GM04503 (cell line): ENCODE results near the gene SLC37A1.
"Not testable (repeated sequence)": the region's sequence is repeated elsewhere in the genome, so short reads cannot be mapped to it uniquely, and the experiment has no call there.

ENCODE experiments used
- DNase-seq: peaks from one replicate; pipeline ENCODE4 v3.0.0-alpha.2; 2012; ENCODE audit warnings: low read depth

Gene SLC37A1

DNA sequence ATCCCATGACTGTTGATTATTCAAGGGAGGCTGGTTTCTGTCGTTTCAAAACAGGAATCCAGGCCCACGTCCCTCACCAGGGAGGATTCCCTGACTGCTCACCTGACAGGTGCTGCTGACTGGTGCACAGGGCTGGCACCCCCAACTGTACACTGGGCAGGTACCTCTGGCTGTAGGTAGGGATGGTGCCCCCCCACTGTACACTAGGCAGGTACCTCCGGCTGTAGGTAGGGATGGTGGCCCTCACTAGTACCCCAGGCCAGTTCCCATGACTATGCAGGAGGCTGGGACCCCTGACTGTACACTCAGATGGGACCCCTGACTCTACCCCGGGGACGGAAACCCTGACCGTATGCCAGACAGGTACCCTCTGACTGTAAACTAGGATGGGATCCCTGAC is 106.2 kb downstream of the SLC37A1 start:
- no peak for DNase-seq

DNA sequence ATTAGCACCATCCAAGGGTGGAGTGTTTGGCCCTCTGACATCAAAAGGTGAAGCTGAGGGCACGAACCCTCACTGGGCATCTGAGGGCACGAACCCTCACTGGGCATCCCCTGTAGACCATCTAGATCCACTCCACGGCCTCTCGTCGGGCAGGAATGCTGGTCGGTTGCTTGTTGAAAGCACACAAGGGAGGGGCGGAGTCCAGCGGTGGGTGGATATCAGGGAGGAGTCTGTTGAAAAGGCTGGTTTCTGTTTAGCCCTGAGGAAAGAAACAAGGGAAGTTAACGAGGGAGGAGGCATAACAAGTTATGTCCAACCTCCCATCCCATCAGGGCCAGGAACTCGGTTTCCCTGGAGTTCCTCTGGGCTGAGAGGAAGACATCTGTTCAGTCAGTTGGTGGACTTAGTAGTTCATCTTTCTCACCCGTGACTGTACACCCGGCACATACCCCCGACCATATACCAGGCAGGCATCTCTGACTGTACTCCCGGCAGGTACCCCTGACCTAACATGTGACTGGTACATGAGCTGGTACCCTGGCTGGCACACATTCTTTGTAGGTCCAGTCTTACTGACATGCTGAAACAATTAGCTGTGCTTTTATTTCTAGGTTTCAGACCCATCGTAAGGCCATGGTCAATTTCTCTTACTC is 107.6 kb downstream of the SLC37A1 start:
- DNase-seq: no peak

DNA sequence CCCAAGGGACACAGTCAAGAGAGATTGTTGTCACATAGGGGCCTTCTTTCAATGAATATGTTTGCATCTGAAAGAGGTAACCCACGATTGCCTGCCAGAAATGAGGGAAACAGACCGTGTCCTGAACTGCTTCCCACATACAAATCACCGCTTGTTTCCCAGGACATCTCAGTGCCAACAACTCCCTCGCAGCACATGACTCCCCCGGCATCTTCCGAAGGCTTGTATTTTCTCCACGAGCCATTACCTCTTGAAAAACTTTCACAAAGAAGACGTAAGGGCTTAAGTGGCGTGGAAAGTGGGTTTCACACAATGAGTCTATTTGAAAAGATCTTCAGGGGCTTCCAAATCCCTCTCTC is 108.1 kb downstream of the SLC37A1 start:
- DNase-seq: no peak

DNA sequence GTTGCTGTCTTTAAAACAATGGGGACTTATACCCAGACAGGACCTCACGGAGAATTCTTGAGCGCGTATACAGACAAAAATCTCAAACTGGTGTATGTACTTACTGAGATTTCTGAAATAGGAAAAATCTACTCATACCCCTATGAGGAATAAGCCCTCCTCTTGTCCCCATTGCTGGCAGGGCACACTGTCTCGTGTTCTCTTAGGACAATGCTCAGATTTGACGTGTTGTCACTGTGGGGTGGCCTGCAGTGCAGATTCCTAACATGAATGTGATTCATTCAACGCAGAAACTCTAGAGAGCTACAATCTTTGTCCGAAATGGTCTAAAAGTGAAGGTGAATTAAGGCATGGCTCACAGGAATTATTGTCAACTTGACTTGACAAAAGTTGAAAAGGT is 108.6 kb downstream of the SLC37A1 start:
- DNase-seq: no peak

DNA sequence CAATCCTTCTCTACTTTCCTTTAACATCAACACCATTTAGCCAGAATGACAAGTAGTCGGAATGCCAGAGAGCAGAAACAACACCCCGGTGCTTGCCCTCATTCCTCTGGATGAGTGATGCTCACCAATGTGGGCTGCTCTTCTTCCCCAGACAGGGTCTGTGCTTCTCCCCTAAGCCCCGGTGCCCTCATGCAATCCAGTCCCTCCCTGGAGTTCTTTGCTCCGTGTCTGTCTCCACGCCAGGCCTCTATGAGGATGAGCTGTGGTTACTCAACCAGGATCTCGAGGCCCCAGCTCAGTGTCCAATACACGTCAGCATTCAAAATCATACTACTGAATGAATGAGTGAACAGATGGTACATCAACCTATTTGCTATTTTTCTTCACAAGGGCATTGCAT is 110.0 kb downstream of the SLC37A1 start:
- DNase-seq: no peak

DNA sequence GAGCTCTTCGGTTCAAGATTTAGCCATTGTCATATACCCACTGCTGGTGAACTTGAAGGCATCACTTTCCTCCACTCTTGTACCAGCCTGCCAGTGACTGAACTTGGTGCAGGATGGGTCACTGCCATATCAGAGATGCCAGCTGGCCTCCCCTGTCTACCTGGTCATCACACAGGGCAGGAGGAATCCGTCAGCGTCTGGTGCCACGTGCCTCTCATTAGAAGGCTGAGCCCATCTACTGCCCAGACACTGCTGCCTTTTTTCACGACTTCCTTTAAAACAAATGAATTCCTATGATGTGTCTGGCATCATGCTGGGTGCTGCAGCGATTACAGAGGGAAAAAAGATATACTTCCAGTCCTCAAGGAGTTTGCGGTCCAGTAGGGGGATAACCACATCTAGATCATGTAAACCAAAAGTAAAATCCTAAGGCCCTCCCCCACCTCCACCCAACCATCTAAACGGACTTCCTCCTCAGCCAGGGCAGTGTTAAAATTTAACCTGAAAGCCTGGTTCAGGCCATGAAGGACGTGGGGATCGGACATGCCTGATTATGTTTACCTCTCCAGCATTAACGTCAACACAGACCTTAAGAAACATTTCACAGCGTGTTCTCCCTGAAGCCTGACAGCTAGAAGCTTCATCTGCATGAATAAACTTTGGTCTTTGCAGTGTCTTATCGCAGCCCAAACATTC is 110.6 kb downstream of the SLC37A1 start:
- no peak for DNase-seq

DNA sequence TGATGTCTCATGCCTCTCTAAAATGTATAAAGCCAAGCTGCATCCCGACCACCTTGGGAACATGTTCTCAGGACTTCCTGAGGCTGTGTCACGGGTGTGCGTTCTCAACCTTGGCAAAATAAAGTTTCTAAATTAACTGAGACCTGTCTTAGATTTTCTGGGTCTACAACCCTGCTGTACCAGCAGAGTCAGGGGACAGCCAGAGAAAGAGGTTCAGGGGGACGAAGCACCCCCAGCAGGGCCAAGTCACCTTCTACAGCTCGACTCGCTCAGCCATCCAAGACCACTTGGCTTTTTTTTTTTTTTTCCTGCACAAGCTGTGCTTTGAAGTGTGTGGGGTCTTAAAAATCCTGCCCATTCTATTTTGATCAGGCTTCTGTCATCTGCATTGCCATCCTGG is 111.3 kb downstream of the SLC37A1 start:
- DNase-seq: no peak

DNA sequence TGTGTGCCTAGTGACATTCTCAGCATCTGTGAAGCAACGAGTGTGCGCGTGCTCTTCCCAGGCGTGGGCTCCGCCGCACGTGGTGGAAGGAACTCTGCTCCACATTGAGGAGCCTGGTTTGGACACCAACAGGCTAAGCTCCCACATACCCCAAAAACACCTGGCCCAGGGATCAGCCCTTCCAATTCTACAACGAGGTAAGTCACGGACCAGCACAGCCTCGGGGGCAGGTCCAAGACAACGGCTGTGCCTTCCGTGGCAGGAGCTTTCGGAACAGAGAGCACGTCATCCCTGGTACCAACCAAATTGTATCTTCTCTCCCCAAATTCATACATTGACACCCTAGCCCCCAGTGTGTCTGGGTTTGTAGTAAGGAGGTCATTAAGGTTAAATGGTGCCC is 112.5 kb downstream of the SLC37A1 start:
- no peak for DNase-seq

DNA sequence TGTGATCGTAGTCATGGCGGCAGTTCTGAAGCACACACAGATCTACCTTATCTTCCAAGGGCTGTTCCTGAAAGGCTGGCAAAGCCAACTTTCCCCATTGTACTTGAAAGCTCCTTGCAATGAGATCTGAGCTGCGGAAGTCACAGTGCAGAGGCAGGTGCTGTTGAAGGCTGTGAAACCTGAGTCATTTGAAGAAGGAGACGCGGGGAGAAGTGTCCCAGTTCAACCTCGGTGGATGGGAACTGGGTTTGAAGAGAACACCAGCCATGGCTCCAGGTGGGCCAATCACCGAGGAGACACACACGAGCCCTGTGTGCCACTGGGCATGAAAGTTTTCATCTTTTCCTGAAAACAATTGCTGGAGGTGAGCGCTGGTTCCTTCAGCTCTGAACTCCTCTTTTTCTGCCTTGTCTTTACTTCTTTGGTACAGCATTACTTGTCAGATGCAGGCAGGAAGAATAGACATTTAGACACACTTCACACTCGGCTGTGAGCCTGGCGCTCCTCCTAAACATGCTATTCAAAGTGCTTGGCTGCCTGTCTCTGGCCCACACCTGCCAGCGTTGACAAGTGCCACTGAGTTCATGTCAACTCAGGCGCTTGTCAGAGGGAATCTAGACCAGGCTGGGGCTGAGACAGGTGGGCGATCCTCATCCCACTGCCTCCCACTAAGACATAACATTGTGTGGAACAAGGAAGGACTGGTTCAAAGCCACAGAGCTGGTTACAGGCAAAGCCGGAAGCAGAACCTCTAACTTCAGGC is 114.1 kb downstream of the SLC37A1 start:
- no peak for DNase-seq

DNA sequence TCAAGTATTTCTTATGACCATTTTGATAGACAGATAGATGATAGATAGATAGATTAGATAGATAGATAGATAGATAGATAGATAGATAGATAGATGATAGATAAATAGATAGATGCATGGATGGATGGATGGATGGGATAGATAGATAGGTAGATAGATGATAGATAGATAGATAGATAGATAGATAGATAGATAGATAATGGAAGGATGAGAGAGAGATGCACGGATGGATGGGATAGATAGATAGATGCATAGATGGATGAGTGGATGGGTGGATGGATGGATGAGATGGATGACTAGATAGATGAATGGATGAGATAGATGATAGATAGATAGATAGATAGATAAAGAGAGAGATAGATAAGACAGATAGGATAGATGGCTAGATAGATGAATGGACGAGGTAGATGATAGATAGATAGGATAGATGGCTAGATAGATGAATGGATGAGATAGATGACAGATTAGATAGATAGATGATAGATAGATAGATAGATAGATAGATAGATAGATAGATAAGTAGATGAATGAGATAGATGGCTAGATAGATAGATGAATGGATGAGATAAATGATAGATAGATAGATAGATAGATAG is 114.9 kb downstream of the SLC37A1 start:
- DNase-seq: not testable (repeated sequence)

DNA sequence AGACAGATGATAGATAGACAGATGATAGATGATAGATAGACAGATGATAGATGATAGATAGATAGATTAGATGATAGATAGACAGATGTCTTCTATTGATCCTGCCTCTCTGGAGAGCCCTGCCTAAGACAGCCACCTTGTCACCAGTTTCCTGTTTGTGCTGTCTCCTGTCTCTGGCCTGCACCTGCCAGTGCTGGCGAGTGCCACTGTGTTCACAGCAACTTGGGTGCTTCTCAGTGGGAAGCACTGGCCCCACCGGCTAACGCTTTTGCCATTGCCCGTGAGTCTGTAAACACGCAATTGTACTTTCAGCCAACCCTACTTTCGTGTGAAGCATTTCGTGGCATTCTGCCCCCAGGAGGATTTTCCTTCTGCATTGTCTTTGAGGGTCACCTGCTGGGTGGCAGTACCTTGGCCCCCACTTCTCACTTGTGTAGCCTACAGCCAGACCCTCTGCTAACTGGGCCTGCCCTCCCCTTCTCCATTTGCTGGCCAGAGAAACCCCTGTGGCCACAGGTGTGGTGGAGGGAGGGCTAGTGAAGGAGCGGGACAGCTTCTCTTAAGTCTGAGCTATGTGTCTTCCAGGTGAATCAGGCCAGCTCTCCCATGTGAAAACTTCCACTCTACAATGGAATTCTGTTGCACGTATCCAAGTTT is 116.4 kb downstream of the SLC37A1 start:
- DNase-seq: no peak

DNA sequence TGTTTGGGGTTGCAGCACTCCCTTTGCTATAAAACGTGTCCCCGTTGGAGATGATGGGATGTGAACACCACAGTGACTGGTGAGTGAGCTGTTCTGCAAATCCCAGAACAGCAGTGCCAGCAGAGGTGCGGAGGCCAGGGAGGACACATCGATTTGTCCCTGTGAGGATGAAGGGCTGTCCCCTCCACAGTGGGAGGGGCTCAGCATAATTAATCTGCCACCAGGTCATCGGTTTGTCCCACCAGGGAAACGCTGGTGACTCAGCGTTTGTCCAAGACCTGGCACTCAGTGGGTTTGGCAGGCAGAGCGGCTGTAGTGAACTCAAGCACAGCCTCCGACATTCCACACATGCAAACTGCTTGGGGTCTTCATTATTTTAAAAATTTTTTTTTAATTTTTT is 117.0 kb downstream of the SLC37A1 start:
- DNase-seq: no peak
